NK-92 (cell line): ENCODE measurements around the gene ATP6AP1.
"Not testable (repeated sequence)": the region's sequence is repeated elsewhere in the genome, so short reads cannot be mapped to it uniquely, and the experiment has no call there.

Experiments
- DNase-seq: peaks from one replicate; lab custom pipeline; 2025; ENCODE audit not compliant: unreplicated experiment; lab: John Stamatoyannopoulos, UW

Gene ATP6AP1, protein sequence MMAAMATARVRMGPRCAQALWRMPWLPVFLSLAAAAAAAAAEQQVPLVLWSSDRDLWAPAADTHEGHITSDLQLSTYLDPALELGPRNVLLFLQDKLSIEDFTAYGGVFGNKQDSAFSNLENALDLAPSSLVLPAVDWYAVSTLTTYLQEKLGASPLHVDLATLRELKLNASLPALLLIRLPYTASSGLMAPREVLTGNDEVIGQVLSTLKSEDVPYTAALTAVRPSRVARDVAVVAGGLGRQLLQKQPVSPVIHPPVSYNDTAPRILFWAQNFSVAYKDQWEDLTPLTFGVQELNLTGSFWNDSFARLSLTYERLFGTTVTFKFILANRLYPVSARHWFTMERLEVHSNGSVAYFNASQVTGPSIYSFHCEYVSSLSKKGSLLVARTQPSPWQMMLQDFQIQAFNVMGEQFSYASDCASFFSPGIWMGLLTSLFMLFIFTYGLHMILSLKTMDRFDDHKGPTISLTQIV

DNA sequence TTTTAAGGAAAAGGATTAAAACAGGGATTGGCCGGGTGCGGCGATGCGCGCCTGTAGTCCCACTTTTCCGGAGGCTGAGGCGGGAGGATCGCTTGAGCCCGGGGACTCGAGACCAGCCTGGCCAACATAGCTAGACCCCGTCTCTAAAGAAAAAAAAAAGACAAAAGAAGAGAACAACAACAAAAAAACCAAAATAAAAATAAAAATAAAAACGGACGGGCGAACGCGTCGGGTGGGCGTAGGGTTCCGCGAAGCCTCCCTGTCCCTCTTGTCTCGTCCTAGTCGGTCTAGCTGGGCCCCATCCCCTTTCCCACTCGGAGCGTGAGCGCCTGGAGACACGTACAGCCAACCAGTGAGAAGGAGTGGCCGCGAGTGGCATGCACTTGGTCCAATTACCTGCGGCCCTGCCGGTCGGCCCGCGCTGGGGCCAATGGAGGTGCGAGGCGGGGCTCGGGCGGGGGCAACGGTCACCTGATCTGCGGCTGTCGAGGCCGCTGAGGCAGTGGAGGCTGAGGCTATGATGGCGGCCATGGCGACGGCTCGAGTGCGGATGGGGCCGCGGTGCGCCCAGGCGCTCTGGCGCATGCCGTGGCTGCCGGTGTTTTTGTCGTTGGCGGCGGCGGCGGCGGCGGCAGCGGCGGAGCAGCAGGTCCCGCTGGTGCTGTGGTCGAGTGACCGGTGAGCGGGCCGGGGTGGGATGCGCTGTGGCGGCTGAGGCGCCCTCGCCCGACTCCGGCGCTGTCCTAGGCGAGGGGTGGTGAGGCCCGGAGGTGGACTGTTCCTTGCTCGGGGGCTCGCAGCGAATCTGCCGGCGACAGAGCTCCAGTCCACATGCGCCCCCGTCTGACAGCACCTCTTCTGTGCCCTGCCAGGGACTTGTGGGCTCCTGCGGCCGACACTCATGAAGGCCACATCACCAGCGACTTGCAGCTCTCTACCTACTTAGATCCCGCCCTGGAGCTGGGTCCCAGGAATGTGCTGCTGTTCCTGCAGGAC is at the start of gene ATP6AP1:
Gene ATP6AP1, plus strand, starts transcription at position 502 of the 996 bp plus-strand sequence. Its CDS starts 16 bp downstream, at position 518.
- DNase-seq, result peak; percentile 31

DNA sequence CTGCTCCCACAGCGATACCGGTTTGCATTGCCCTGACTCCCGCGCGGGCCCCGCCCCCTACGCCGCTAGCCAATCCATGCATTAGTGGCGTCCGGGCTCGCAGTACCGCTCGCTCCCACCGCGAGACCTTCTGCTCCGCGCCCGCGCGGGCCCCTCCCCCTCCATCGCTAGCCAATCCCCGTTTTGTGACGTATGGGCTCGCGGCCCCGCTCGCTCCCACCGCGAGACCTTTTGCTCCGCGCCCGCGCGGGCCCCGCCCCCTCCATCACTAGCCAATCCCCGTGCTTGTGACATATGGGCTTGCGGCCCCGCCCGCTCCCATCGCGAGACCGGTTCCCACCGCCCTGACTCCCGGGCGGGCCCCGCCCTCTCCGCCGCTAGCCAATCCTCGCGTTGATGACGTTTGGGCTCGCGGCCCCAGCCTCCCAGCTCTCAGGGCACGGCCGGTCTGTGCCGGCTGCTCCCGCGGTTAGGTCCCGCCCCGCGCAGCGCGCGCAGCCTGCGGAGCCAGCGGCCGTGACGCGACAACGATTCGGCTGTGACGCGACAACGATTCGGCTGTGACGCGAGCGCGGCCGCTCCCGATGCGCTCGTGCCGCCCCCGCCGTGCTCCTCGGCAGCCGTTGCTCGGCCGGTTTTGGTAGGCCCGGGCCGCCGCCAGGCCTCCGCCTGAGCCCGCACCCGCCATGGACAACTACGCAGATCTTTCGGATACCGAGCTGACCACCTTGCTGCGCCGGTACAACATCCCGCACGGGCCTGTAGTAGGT is 49.5 kb upstream of the ATP6AP1 start, which contains the start of gene EMD:
Gene EMD, plus strand, starts transcription at position 497 of the 770 bp plus-strand sequence. Its CDS starts 190 bp downstream, at position 687.
- DNase-seq, result peak; percentile 83

DNA sequence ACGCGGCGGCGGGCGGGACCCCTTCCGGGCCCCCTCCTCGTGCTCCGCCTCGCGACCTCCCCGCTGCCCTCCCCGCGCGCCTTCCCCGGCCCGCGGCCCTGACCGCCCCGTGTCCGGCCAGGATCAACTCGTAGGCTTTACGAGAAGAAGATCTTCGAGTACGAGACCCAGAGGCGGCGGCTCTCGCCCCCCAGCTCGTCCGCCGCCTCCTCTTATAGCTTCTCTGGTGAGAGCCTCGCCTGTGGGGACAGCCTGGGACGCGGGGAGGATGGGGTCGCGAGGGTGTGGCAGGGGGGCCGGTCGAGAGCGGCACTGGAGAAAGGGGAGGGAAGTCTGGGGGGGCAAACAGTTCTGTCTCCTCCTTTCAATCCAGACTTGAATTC is 48.9 kb upstream of the ATP6AP1 start:
- DNase-seq, result no peak

DNA sequence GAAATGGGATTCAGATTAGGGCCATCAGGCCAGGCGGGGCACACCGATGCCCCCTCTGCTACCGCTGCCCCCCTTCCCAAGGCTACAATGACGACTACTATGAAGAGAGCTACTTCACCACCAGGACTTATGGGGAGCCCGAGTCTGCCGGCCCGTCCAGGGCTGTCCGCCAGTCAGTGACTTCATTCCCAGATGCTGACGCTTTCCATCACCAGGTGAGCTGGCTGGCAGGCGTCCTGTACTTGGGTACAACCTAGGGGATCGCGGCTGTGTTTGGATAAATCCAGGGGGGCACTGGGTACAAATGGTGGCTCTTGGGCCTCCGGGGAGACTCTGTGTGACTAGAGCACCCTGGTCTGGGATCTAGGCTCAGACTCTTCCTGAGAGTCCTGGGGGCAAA is 48.3 kb upstream of the ATP6AP1 start:
- no peak for DNase-seq

DNA sequence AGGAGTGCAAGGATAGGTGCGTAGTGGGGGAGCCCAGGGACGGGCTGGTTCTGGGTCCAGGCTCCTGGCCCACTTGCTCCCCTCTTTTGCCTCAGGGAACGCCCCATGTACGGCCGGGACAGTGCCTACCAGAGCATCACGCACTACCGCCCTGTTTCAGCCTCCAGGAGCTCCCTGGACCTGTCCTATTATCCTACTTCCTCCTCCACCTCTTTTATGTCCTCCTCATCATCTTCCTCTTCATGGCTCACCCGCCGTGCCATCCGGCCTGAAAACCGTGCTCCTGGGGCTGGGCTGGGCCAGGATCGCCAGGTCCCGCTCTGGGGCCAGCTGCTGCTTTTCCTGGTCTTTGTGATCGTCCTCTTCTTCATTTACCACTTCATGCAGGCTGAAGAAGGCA is 47.7 kb upstream of the ATP6AP1 start:
- no peak for DNase-seq

DNA sequence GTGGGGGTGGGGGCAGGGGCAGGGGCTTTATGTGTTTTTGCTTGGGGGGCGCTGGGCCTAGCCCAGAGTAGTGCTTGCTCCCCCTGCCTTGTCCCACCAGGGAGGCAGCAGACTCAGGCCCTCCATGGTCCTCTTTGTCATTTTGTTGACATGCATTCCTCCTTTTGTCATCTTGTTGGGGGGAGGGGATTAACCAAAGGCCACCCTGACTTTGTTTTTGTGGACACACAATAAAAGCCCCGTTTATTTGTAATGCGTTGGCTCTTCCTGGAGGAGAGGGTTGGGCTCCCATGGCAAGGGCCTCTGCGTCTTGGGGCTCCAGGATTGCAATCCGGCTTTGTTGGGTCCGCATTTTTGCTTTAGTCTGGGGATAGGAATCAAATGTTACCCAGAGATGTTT is 47.2 kb upstream of the ATP6AP1 start:
- no peak for DNase-seq

DNA sequence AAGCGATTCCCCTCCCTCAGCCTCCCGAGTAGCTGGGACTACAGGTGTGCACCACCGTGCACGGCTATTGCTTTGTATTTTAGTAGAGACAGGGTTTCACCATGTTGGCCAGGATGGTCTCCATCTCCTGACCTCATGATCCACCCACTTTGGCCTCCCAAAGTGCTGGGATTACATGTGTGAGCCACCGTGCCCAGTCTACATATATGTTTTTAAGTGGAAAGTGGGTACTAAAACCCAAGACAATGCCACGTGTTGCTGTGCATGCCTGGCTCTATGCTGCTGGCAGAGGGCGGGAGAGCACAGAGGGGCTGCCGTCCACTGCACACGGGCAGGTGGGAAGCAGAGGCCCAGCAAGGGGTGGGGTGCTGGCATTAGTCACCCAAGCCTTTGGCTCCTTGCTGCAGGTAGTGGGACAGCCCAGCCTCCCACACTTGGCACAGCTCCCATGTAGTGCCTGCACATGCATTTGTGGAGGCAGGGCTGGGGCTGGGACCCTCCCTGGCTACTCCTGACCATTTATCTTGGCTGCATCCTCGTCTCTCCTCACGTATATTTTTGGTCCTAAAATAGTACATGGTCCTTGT is 45.9 kb upstream of the ATP6AP1 start:
- no peak for DNase-seq

DNA sequence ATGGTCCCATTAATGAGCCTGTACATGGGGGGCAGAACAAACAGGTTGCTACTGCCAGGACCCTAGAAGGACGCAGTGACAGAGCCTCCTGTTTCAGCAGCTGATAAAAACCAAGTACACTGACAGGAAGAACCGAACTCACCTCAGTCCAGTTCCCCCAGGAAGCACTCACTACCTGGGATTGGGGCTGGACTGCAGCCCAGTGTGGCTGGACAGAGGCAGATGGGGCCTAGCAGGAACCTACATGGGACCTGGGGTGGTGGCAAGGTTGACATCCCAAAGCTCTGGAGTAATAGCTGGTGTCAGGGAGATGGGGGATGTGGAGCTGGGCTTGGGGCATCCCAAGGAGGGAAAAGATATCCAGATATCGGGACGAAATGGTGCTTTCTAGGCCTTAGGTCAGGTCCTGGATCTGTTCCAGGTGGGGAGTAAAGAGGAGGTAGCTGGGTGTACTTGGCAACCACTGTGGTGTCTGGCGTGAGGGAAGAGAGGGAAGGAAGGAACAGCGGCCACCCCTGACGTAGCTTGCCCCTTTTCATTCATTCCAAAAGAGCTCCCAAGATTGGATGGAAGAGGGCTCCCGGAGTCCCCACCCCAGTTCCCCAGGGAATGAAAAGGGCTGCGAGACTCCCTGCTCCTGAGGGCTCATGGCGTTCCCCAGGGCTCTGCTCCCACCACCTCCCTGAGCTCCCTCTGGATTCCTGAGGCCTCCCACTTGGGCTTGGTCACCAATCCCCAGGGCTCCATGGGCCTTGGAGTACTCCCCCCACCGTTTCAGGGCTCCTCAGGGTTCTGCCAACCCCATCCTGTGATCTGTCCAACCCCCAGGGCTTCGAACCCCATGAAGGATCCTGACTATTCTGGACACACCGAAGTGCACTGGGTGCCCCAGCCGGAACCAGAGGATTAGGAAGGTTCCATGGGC is 44.9 kb upstream of the ATP6AP1 start:
- DNase-seq, result no peak

DNA sequence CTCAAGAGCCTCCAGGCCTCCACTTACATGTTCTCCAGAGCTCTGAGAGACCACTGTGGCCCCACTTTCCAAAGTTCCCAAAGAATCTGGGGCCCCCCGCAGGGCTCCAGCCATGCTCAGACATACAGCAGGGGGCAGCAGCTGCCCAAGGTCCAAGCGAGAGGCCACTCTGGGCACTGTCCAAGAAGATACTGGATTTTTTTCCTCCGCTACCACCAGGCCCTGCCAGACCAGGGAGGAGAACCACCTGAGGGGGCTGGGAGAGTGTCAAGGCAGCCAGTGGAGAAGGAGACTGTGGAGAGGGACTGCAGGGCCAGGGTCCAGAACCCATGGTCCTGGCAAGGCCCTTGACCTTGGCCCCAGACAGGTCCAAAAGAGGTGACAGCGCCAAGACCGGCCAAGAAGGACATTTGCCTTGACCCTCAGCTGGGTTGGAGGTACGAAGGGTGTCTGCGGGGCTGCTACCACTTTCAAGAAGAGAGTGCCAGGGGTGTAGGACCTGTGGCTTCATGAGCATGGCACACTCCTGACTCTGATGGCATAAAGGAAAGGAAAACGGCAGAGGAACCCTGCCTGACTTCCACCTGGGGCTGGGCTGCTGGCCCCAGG is 44.1 kb upstream of the ATP6AP1 start:
- no peak for DNase-seq

DNA sequence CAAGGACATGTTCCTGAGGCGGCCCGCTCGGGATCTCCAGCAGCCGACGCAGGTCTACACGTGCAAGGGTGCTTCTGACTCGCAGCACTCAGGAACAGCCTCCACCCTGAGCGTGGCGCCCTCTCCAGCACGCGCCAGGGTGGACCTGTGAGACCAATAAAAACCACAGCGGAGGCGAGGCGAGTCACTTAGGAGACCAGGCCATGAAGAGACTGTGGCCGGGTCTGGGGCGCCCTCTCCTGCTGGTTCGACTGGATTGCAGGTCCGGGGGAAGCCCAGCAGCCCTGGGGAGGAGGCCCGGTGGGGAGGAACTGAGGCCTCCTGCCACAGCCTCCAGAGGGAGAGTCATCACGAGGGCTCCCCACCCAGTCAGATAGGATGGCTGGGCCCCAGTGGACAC is 40.4 kb upstream of the ATP6AP1 start:
- not testable (repeated sequence) for DNase-seq

DNA sequence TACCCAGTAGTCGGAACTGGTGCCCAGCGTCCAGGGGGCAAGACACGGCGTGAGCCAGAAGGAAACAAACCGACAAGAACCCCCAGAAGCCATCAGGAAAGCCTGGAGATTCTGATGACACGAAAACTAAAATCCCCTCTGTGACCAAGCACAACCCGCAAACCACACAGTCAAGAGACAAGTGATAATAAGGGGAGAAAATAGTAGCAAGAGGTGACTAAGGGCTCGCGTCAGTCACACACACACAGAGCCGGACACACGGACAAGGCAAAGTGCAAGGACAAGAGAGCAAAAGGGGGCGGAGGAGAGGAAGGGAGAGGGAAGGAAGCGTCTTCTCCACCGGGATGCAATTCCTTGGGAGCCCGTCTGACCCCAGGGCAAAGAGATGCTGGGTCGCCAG is 39.8 kb upstream of the ATP6AP1 start:
- not testable (repeated sequence) for DNase-seq

DNA sequence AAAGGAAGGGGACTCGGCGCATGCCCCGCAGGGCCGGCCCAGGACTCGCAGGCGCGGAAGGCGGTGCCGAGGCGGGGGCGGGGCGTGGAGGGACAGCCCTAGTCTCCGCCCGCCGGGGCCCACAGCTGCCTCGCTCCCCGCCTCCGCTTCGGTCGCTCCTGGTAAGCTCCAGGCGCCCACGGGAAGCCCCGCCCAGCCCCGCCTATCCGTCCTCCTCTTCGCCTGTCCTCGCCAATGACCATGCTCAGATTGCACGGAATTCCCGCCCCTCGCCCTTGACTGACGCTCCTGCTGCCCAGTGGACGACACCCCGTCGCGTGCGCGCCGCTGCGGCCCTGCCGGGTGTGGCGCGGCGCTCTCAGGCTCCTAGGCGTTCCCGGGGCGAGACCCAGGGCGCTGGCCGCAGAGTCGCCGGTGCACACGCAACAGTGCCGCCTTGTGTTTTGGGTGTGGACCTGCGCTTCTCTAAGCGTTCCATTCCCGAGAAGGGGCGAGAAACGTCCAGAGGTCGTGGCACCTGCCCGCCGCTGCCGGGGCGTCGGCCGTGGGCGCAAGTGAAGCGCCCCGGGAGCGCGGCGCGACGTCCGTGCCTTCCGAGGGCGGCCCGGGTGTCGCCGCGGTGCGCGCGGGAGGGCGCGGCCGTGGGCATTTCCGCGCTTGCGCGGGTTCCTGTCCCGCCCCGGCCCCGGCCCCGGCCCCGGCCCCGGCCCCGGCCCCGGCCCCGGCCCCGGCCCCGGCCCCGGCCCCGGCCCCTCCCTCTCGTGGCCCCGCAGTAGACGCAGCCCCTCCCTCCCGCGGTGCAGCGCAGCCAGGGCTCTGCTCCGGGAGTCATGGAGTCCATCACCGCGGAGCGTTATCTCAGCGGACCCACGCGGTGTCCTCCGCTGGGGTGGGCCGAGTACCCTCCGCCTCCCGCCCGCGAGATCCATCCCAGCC is 38.4 kb upstream of the ATP6AP1 start:
- DNase-seq, result not testable (repeated sequence)

DNA sequence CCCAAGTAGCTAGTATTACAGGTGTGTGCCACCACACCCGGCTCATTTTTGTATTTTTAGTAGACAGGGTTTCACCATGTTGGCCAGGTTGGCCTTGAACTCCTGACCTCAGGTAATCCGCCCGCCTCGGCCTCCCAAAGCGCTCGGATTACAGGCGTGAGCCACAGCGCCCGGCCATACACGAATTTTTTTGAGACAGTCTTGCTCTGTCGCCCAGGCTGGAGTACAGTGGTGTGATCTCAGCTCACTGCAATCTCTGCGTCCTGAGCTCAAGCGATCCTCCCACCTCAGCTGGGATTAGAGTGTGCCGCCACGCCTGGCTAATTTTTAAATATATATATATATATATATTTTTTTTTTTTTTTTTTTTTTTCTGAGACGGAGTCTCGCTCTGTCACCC is 32.1 kb upstream of the ATP6AP1 start:
- not testable (repeated sequence) for DNase-seq

DNA sequence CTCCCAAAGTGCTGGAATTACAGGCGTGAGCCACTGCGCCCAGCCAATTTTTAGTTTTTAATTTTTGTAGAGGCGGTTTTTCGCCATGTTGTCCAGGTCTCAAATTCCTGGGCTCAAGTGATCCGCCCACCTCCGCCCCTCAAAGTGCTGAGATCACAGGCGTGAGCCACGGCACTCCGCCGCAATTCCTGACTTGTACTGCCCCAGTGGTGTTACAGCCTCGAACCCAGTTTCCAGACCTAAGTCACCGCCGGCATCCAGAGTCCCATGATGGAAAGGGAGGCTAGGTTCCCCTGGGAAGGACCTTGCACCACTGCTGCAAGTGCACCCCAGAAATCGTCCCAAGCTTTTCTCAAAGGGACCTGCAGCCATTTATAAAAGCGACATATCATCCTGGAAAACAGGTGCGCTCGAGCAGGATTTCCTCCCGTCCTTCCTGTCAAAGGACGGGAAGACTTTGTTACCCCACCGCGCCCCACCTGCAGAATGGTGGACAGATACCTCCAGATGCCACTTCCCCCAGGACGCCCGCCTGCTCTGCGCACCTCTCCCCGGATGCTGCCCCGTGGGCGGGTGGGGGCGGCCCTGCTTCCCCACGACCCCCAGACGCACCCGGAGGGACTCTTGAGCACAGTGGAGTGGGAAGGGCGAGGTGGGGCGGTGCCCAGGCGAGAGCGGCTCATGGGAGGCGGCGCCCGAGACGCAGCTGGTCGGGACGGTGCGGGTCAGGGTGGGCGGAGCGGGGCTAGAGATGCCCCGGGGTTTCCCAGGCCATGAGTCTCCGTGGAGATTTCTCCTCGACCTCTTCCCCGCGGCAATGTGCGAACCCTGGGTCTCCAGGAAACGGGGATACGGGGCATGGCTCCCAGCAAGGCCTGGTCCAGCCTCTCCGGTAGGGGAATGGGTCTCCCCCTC is 31.2 kb upstream of the ATP6AP1 start:
- no peak for DNase-seq

DNA sequence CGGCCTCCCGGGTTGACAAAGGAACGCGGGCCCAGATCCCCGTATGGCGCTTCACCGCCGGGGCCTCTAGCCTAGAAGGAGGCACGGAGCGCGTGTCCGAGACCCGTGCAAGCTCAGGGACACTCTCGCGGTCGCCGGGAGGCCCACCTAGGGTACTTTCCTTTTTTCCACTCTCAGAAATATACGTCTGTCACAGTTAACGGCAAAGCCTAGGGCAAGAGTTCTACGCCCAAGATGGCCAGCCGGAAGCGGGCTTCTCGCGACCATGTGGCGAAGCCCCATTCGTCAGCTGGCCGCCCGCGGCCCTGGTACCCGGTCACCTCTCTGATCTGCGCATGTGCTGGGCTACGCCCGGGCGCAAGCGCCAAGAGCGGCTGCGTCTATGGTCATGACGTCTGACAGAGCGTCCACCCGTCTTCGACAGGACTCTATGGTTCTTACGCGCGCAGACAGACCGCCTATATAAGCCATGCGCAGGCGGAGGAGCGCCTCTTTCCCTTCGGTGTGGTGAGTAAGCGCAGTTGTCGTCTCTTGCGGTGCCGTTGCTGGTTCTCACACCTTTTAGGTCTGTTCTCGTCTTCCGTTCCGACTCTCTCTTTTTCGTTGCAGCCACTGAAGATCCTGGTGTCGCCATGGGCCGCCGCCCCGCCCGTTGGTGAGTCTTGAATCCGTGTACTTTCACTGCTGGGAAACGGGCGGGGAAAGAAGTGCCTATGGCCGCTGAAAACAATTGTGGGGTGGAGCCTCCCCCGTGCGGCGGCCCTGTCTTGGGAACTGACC is 30.4 kb upstream of the ATP6AP1 start, which contains the start of gene RPL10:
Gene RPL10, plus strand, starts transcription at position 490 of the 780 bp plus-strand sequence. Its CDS starts 143 bp downstream, at position 633.
- DNase-seq, result peak; percentile 27
